Measurements from ENCODE around the gene STK33. TPM values are rescaled to one million over a fixed set of nuclear protein-coding genes. Genes with fewer than 3 reads are reported as not detected.

Gene STK33
- total RNA-seq, 2 experiments from 2014 or later: 2.5 to 3.1 TPM

GRCh38 chr11:8605971-8606563 lies 12.0 kb upstream of the STK33 start:
- ChIA-PET CTCF (no interaction called here), POLR2A (no interaction called here)

GRCh38 chr11:8604078-8604723 lies 10.2 kb upstream of the STK33 start:
- ChIA-PET POLR2A (no interaction called here), CTCF (no interaction called here)

DNA sequence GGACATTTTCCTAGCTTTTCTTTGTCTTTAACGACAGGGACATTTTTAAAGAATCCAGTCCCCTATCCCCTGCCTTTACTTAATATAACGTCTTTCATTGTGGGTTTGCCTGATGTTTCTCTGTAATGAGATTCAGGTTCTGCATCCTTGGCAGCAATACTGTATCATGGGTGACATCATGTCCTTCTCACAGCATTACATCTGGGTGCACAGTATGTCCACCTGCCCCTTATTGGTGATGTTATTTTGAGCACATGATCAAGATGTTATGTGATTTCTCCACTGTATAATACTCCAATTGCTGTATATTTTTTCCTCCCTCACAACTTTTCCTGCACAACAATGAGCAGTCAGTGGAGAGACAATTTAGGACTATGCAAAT lies 9.7 kb upstream of the STK33 start:
- ChIA-PET CTCF (no interaction called here), POLR2A (no interaction called here)

DNA sequence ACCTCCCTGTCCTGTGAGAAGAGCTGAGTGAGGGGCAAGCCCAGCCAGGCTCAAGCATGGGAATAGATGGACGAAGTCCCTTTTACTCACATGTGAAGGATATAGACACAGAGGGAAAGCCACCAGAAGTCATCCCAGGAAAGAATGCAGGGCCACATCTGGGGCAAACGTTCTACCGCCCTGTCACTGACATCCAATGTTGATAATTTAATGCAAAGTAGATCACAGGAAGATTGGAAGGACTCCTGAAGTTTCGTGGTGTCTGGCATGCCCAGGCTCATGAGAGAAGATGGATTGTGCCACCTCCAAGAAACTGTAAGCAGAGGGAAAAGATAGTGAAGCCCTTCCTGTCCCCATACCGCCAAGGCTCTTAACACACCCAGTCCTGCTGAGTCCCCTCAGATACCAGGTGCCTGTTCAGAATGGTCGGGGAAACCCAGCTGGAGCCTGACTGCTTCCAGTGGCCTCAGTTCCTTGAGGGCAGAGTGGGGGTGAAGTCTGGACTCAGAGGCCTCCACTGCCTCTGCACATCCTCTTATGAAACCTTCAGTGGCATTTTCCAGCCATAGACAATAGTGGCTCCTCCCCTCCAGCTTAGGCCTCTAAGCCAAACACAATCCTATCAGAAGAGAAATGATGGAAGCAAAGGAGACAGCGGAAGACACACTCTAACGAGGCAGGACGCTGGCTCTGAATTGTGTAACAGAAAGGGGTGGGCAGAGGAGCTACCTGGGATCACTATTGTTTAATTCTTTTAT lies 7.5 kb upstream of the STK33 start:
- ChIA-PET POLR2A (no interaction called here), CTCF (no interaction called here)

DNA sequence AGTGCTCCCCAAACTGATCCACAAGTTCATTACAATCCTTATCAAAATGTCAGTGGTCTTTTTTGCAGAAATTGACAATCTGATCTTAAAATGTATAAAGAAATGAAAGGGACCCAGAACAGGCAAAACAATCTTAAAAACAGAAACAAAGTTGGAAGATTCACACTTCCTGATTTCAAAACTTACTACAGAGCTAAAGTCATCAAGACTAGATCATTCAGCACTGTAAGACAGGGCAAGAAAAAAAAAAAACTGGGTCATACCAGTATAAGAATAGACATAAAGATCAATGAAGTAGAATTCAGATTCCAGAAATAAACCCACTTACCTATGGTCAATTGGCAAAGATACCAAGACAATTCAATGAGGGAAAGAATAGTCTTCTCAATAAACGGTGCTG lies 4.5 kb upstream of the STK33 start:
- POLR2A ChIA-PET: no interaction called here
- CTCF ChIA-PET: no interaction called here

DNA sequence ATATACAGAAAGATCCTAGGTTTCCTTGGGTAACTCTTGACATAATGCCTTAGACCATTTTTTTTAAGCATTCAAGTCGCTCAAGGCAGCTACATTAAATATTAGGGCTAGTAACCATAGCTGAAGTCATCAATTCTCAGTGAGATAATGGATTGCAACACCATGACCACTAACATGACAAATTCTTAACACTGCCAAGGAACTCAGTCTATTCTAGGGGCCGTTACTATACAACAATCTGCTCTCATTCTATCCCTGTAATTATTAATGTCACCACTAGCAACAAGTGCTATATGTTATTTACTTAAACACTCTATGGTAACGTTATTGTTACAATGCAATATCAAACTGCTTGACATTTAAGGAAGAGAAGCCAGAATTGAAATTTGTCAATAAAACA lies 3.2 kb upstream of the STK33 start:
- CTCF ChIA-PET: no interaction called here
- POLR2A ChIA-PET: no interaction called here

DNA sequence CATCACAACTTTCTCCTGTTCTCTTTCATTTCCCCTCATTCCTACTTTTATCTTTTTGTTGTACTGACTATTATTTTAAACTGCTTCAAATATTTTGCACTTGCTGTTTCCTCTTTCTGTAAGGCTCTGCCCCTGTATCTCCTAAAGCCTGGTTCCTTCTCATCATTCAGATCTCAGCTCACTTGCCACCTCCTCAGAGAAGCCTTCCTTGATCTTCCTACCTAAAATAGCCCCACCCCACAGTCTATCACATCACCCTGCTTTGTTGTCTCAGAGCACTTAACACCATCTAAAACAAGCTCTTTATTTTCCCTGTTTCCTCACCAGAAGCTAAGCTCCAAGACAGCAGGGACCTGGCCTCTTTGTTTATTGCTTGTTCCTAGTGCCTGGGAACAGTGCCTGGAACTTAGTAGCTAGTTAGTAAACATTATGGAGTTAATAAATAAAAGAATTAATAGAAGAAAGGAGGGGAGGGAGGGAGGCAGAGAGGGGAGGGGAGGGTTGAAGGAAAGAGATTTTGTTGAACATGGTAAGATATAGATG lies 2.5 kb upstream of the STK33 start:
- ChIA-PET POLR2A (interaction anchor here (0.6 kb wide), 1 partner anchor 25 kb away, joined by 3 read pairs; no protein-coding TSS in a partner anchor), CTCF (no interaction called here)

GRCh38 chr11:8593455-8593854 lies 573 bp downstream of the STK33 start:
- POLR2A ChIA-PET: no interaction called here
- CTCF ChIA-PET: no interaction called here

DNA sequence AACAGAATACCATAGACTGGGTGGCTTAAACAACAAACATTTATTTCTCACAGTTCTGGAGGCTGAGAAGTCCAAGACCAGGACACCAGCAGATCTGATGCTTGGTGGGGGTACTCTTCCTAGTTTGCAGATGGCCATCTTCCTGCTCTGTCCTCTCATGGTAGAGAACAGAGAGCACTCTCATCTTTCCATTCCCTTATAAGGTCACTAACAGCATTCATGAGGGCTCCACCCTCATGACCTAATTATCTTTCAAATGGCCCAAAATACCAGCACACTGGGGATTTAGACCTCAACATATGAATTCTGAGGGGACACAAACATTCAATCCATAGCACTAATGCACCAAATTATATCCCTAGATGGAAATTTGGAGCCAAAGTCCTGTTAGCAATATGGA lies 6.1 kb downstream of the STK33 start:
- CTCF ChIA-PET: no interaction called here
- POLR2A ChIA-PET: no interaction called here

DNA sequence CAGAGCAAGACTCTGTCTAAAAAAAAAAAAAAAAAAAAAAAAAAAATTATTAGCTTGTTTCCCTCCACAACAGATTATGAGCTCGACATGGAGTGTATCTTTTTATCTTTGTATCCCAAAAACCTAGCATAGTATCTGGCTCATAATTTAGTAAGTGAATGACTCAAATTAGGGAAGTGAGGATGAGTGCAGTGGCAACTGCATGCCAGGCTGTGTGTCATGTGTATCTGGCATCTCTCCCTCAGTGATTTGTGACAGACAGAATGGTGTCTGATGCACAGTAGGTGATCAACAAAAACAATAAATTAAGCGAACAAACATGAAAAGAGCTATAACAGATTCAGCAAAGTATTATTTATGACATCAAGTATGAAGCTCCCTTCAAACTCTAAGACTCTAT lies 7.2 kb downstream of the STK33 start:
- ChIA-PET CTCF (no interaction called here), POLR2A (no interaction called here)

DNA sequence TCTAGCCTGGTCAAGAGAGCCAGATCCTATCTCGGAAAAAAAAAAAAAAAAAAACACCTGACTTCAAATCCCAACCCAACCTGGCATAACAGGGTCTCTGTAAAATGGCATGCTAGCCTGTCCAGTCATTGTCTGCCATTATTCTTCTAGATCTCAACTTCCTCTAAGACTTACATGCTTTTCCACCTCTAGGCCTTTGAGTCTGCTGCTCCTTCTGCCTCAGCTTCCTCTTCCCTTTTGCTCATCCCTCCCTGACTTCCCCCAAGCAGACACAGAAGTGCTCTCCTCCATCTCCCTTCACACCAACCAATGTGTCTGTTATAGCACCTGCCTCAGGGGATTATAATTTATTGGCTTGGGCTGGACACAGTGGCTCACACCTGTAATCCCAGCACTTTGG lies 7.8 kb downstream of the STK33 start:
- CTCF ChIA-PET: no interaction called here

DNA sequence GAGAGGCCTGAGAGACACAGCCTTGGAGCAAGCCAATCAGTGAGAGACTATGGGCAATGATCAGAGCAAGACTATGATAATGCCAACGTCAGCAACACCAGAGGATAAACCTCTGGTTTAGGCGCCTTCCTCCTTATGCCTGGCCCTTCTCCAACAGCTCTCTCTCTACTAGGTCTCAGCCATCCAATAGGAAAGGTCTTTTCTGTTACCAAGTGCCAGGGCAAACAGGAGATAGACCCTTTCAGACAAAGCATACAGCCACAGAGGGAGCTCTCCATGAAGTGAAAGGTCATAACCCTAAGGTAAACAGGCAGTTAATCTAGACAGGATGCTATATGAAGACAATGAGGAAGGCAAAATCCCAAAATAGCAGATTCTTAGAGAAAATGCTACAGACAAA lies 9.5 kb downstream of the STK33 start:
- CTCF ChIA-PET: no interaction called here

More for the DNA sequence above, 7.8 kb downstream of the STK33 start:
- POLR2A ChIA-PET: no interaction called here

DNA sequence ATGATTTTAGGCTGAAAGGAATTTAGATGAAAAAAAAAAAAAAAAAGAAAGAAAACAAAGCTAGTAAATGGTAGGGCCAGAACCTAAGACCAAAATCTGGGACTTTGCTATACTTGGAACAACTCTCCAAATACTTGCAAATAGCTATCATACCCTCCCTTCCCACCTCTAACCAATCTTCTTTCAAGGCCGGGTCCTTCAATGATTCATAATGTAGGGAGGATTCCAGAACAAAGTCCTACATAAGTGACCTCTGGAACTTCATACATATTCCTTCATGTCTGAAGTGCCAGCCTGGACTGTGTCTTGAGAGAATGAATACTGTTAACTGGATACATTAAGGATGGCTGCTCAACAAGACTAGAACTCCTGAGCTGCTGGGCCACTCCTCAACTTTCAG lies 9.9 kb downstream of the STK33 start:
- POLR2A ChIA-PET: interaction anchor here (0.7 kb wide), 1 partner anchor 590 kb away, joined by 3 read pairs; no protein-coding TSS in a partner anchor
- CTCF ChIA-PET: interaction anchor here (0.7 kb wide), 1 partner anchor 169 kb away, joined by 3 read pairs; no protein-coding TSS in a partner anchor

More for the DNA sequence above, 9.5 kb downstream of the STK33 start:
- POLR2A ChIA-PET: no interaction called here

DNA sequence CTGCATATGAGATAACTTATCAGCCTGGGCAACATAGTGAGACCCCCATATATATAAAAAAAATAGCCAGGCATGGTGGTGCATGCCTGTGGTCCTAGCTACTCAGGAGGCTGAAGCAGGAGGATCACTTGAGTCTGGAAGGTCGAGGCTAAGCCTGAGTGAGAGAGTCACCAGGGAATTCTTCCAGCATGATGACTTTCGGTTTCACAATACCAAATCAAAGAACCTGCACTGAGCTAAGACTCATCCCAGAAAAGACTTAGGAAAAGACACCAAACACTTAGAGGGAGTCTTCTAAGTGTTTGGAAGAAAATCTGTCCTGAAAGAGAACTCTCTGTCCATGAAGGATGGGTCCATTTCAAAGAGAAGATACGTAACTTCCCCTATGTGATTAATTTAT lies 12.7 kb downstream of the STK33 start:
- POLR2A ChIA-PET: no interaction called here
- CTCF ChIA-PET: no interaction called here

DNA sequence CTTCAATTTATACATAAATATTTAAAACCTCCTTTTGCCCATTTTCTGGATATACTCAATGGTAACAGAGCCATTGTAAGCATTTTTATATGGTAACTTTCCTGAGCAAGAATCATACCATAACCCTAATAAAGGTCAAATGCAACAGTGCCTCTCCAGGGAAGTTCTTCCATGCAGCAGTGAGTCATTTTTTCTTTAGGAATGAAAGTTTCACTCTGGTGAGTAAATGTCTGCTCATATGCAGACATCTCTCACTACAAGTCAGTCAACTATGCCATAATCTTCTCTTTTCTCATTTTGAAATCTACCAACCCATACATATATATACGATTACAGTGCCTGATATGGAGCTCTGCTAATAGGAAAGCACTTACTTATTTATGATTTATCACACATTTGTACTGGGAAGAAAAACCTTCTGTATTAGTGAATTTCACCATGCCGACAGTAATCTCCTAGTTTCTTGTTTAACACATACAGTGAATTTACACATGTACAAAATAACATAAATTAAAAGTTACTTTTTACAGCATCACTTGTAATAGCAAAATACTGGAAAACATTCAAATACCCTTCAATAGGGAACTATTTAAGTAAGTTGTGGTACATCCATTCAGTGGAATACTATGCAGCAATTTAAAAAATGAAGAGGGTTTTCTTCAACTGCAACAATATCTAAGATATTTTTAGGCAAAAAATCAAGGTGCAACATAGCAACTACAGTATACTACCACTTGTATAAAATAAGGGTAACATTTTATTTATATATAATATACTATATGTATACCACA lies 16.0 kb downstream of the STK33 start:
- POLR2A ChIA-PET: no interaction called here
- CTCF ChIA-PET: no interaction called here

DNA sequence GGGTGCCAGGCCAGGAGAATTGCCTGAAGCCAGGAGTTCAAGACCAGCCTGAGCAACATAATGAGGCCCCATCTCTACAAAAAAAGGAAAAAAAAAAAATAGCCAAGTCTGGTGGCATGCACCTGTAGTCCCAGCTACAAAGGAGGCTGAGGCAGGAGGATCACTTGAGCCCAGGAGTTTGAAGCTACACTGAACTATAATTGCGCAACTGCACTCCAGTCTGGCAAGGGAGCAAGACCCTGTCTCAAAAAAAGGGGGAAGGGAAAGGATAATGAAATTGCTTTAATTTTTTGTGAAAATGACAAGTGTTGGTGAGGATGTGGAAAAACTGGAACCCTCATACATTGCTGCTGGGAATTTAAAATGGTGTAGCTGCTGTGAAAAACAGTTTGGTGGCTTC lies 19.2 kb downstream of the STK33 start:
- POLR2A ChIA-PET: no interaction called here

GRCh38 chr11:8573777-8574176 lies 20.3 kb downstream of the STK33 start:
- CTCF ChIA-PET: interaction anchor here (0.6 kb wide), 1 partner anchor 411 kb away, joined by 3 read pairs; no protein-coding TSS in a partner anchor
- POLR2A ChIA-PET: no interaction called here

More for the DNA sequence above, 19.2 kb downstream of the STK33 start:
- CTCF ChIA-PET: no interaction called here

GRCh38 chr11:8567602-8568198 lies 26.3 kb downstream of the STK33 start:
- ChIA-PET POLR2A (no interaction called here), CTCF (interaction anchor here (1.0 to 2.5 kb wide), 2 partner anchors 372 to 375 kb away, joined by 4 to 6 read pairs; no protein-coding TSS in a partner anchor)

GRCh38 chr11:8566613-8567210 lies 27.3 kb downstream of the STK33 start:
- CTCF ChIA-PET: interaction anchor here (1.0 to 2.5 kb wide), 4 partner anchors 237 to 374 kb away, joined by 3 to 6 read pairs (median 4); partner anchors contain the start of gene LMO1
- POLR2A ChIA-PET: no interaction called here

All from activated CD8-positive, alpha-beta memory T cell treated with anti-CD3 and anti-CD28 coated beads for 36 hours (primary cell).